ENCODE results near the gene MAIP1. TPM values are rescaled to one million over a fixed set of nuclear protein-coding genes. Genes with fewer than 3 reads are reported as not detected.

Gene MAIP1
- total and polyA plus RNA-seq, 9 of the 15 experiments (the other 6 are each of a cell fraction or from before 2014, with no cell fraction given): 3.6 to 30.0 (median 24.5) TPM

- TF ChIP-seq MGA (IDR thresholded peaks at IDR 0.05) (peak; percentile 8; the same call in 1 of the 2 replicates), IRF2 (CRISPR knock-in tag; IDR thresholded peaks at IDR 0.05) (no peak), ZHX1 (conservative IDR thresholded peaks at IDR 0.05; ENCODE audit: low read length) (no peak), NFYB (IDR thresholded peaks at IDR 0.05; ENCODE audit: extremely low read depth, insufficient read length) (no peak), TAF15 (IDR thresholded peaks at IDR 0.05; ENCODE audit: low read depth, low read length) (no peak), ZNF778 (CRISPR knock-in tag; IDR thresholded peaks at IDR 0.05) (no peak), CBX3 (IDR thresholded peaks at IDR 0.05; ENCODE audit: borderline replicate concordance in 1 of 2, low read length in 2 of 2) (0 out of 3 replicates have a peak, but pooled peaks of 1 of the 2 experiments have one; percentile 10)
These were observed 44.9 kb upstream of the MAIP1 start (continued) for GRCh38 chr2:199910338-199911051.

All from K562 (cell line).